ENCODE data around the gene SIX1.

The SIX1 gene

DNA sequence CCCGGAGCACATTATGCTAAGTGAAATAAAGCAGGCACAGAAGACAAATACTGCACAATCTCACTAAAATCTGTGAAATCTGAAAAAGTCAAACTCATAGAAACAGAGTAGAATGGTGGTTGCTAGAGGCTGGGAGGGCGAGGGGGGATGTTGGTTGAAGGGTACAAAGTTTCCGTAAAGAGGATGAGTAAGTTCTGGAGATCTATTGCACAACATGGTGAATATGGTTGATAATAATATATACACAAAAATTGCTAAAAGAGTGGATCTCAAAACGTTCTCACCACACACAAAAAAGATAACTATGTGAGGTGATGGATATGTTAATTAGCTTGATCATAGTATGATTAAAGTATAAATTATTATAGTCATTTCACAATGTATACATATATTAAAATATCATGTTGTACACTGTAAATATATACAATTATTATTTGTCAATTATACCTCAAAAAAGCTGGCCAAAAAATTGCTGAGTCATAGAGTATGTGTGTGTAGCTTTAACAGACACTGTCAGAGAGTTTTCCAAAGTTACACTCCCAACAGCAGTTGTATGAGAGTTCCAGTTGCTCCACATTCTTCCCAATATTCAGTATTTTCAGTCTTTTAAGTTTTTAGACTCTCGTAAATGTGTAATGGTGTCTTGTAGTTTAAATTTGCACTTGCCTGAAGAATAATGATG is 19.3 kb upstream of the SIX1 start:
- H3K9me2 ChIP-seq (replicated peaks; ENCODE audit: insufficient read depth, low read length): no peaks in the 10 kb centered on the region
- H3K4me3 ChIP-seq (ENCODE audit: insufficient read depth, low read length, poor library complexity, severe bottlenecking): no peak overlapping the region
- H3K27me3 ChIP-seq (ENCODE audit: low read length): no peaks in the 10 kb centered on the region
- H4K20me1 ChIP-seq (ENCODE audit: low read depth, low read length): no peaks in the 10 kb centered on the region
- H3K9ac ChIP-seq (ENCODE audit: low read length): no peak overlapping the region
- H3K27ac ChIP-seq (ENCODE audit: low read depth, low read length): no peak overlapping the region
- no peak overlapping the region for H3K4me2 ChIP-seq (ENCODE audit: low read depth, low read length, poor library complexity, severe bottlenecking)
- TF ChIP-seq, protein P1, sequence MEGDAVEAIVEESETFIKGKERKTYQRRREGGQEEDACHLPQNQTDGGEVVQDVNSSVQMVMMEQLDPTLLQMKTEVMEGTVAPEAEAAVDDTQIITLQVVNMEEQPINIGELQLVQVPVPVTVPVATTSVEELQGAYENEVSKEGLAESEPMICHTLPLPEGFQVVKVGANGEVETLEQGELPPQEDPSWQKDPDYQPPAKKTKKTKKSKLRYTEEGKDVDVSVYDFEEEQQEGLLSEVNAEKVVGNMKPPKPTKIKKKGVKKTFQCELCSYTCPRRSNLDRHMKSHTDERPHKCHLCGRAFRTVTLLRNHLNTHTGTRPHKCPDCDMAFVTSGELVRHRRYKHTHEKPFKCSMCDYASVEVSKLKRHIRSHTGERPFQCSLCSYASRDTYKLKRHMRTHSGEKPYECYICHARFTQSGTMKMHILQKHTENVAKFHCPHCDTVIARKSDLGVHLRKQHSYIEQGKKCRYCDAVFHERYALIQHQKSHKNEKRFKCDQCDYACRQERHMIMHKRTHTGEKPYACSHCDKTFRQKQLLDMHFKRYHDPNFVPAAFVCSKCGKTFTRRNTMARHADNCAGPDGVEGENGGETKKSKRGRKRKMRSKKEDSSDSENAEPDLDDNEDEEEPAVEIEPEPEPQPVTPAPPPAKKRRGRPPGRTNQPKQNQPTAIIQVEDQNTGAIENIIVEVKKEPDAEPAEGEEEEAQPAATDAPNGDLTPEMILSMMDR (IDR thresholded peaks at IDR 0.05; ENCODE audit: insufficient read depth, low read length, poor library complexity, severe bottlenecking): no peak
- no peak for TF ChIP-seq EZH2phosphoT487 (conservative IDR thresholded peaks at IDR 0.05; ENCODE audit: low read length)
- H3F3A ChIP-seq (ENCODE audit: insufficient read depth): no peaks in the 10 kb centered on the region
- no peaks in the 10 kb centered on the region for H3K9me3 ChIP-seq (ENCODE audit: insufficient read depth, low read length)
- no peak overlapping the region for H2AFZ ChIP-seq (ENCODE audit: low read depth, low read length, severe bottlenecking)
- no peaks in the 10 kb centered on the region for H3K79me2 ChIP-seq (ENCODE audit: insufficient read depth, low read length)
- no peaks in the 10 kb centered on the region for H3K36me3 ChIP-seq (ENCODE audit: low read length)

GRCh38 chr14:60665177-60665550 is 15.9 kb upstream of the SIX1 start:
- Histone ChIP-seq H3K9me3 (ENCODE audit: insufficient read depth, low read length) (no peaks in the 10 kb centered on the region), H3K9me2 (replicated peaks; ENCODE audit: insufficient read depth, low read length) (no peaks in the 10 kb centered on the region), H3K27me3 (ENCODE audit: low read length) (no peaks in the 10 kb centered on the region), H3K9ac (ENCODE audit: low read length) (no peak overlapping the region), H3K27ac (ENCODE audit: low read depth, low read length) (no peak overlapping the region), H3K36me3 (ENCODE audit: low read length) (no peaks in the 10 kb centered on the region), H2AFZ (ENCODE audit: low read depth, low read length, severe bottlenecking) (no peak overlapping the region), H3K4me3 (ENCODE audit: insufficient read depth, low read length, poor library complexity, severe bottlenecking) (no peak overlapping the region), H3F3A (ENCODE audit: insufficient read depth) (no peaks in the 10 kb centered on the region), H3K79me2 (ENCODE audit: insufficient read depth, low read length) (no peaks in the 10 kb centered on the region), H4K20me1 (ENCODE audit: low read depth, low read length) (no peaks in the 10 kb centered on the region), H3K4me2 (ENCODE audit: low read depth, low read length, poor library complexity, severe bottlenecking) (no peak overlapping the region)
- TF ChIP-seq, protein P1 (IDR thresholded peaks at IDR 0.05; ENCODE audit: insufficient read depth, low read length, poor library complexity, severe bottlenecking): no peak
- no peak for TF ChIP-seq EZH2phosphoT487 (conservative IDR thresholded peaks at IDR 0.05; ENCODE audit: low read length)

- no peak overlapping the region for H2AFZ ChIP-seq (ENCODE audit: low read depth, low read length, severe bottlenecking)
- H3K27ac ChIP-seq (ENCODE audit: low read depth, low read length): no peak overlapping the region
- H3K4me2 ChIP-seq (ENCODE audit: low read depth, low read length, poor library complexity, severe bottlenecking): no peak overlapping the region
- no peaks in the 10 kb centered on the region for H4K20me1 ChIP-seq (ENCODE audit: low read depth, low read length)
- no peaks in the 10 kb centered on the region for H3K79me2 ChIP-seq (ENCODE audit: insufficient read depth, low read length)
- no peak overlapping the region for H3K4me3 ChIP-seq (ENCODE audit: insufficient read depth, low read length, poor library complexity, severe bottlenecking)
- no peaks in the 10 kb centered on the region for H3K36me3 ChIP-seq (ENCODE audit: low read length)
- TF ChIP-seq, protein P1 (IDR thresholded peaks at IDR 0.05; ENCODE audit: insufficient read depth, low read length, poor library complexity, severe bottlenecking): no peak
- TF ChIP-seq EZH2phosphoT487 (conservative IDR thresholded peaks at IDR 0.05; ENCODE audit: low read length): no peak
- H3K9me3 ChIP-seq (ENCODE audit: insufficient read depth, low read length): no peaks in the 10 kb centered on the region
- no peaks in the 10 kb centered on the region for H3K9me2 ChIP-seq (replicated peaks; ENCODE audit: insufficient read depth, low read length)
- no peak overlapping the region for H3K9ac ChIP-seq (ENCODE audit: low read length)
- H3F3A ChIP-seq (ENCODE audit: insufficient read depth): no peaks in the 10 kb centered on the region
- no peaks in the 10 kb centered on the region for H3K27me3 ChIP-seq (ENCODE audit: low read length)
Measured at GRCh38 chr14:60662982-60663381, 13.7 kb upstream of the SIX1 start.

Measured in SU-DHL-6 (cell line).